22Rv1 (cell line): ENCODE results near the gene SPAG17.

Experiments used
- CTCF ChIP-seq: fragments of 450-650 bp; IDR thresholded peaks from 2 replicates; pipeline ENCODE4 v1.5.1; 2017; ENCODE audit warnings: mild to moderate bottlenecking
- ZFX ChIP-seq: fragments of 450-650 bp; IDR thresholded peaks from 2 replicates; pipeline ENCODE4 v1.6.1; 2017; ENCODE audit warnings: antibody characterized with exemption, borderline replicate concordance

GRCh38 chr1:118122234-118123004 is 62.6 kb downstream of the SPAG17 start:
- TF ChIP-seq CTCF = no peak
- no peak for TF ChIP-seq ZFX
